GM12878 (cell line): Measurements from ENCODE around the gene PRCC. TPM values are rescaled to one million over a fixed set of nuclear protein-coding genes. Genes with fewer than 3 reads are reported as not detected.

Experiments
- ATAC-seq: fragments of 200-7000 bp; cut with Tn5 transposase; 3 replicates; pipeline ENCODE4 v1.9.1; 2020; ENCODE audit warnings: mild to moderate bottlenecking, moderate library complexity
- BruUV-seq: library from RNA; stranded (reverse); fragments of 400-500 nt; replicated peaks from 2 replicates; lab custom pipeline; 2021; lab: Mats Ljungman, UMichigan
- CTCF ChIA-PET: fragments of 300-600 bp; sonication (Branson Sonifier 250); formaldehyde crosslinking; extraction: SDS; loops from one replicate; lab custom pipeline; 2021; ENCODE audit warnings: inconsistent platforms; lab: Yijun Ruan, JAX
- POLR2A ChIA-PET: fragments of 350-600 bp; formaldehyde crosslinking; extraction: SDS; loops from one replicate; lab custom pipeline; 2021; ENCODE audit warnings: inconsistent platforms; lab: Charles Lee
- RAD21 ChIA-PET: fragments of 300-600 bp; sonication (Branson Sonifier 250); formaldehyde crosslinking; loops from one replicate; lab custom pipeline; 2023; ENCODE audit warnings: antibody characterized with exemption; ENCODE audit not compliant: unreplicated experiment; lab: Charles Lee
- SMC1A ChIA-PET: fragments of 300-600 bp; sonication (Branson Sonifier 250); formaldehyde crosslinking; loops from one replicate; lab custom pipeline; 2023; ENCODE audit not compliant: unreplicated experiment, uncharacterized antibody; lab: Charles Lee
- DNase-seq: peaks from one replicate; pipeline ENCODE4 v3.0.0-alpha.2; 2011; ENCODE audit warnings: low read depth, low spot score
- FAIRE-seq: peaks from 3 replicates; lab custom pipeline; 2011; peaks lifted over from hg19 to GRCh38; lab: Jason Lieb, UNC
- H2AFZ ChIP-seq: 2 replicates; pipeline ENCODE4 v1.6.0; 2011; ENCODE audit warnings: low read depth, low read length, control low read depth; ENCODE audit not compliant: control insufficient read depth
- H3K27ac ChIP-seq: 2 replicates; pipeline ENCODE4 v1.5.1; 2011; ENCODE audit warnings: control low read depth; ENCODE audit not compliant: control insufficient read depth, insufficient read depth
- H3K27me3 ChIP-seq, 2 experiments: replicated peaks in 1 of 2; 2 replicates each; pipeline versions ENCODE4 v1.6.0 to v1.6.1; 2011; ENCODE audit warnings: low read length in 1 of 2; ENCODE audit not compliant: control insufficient read depth in 2 of 2, insufficient read depth in 2 of 2
- H3K36me3 ChIP-seq, 2 experiments: 2 replicates each; pipeline ENCODE4 v1.5.1; 2011; ENCODE audit warnings: low read length in 1 of 2; ENCODE audit not compliant: control insufficient read depth in 2 of 2, insufficient read depth in 2 of 2
- H3K4me1 ChIP-seq: 2 replicates; pipeline ENCODE4 v1.6.1; 2011; ENCODE audit warnings: mild to moderate bottlenecking, low read length, moderate library complexity, mixed read lengths; ENCODE audit not compliant: control insufficient read depth, insufficient read depth
- H3K4me2 ChIP-seq: 2 replicates; pipeline ENCODE4 v1.6.0; 2011; ENCODE audit warnings: control low read depth; ENCODE audit not compliant: control insufficient read depth, insufficient read depth
- H3K4me3 ChIP-seq: fragments of 200-600 bp; sonication (generic); 2 replicates; pipeline ENCODE4 v1.5.1; 2016
- H3K79me2 ChIP-seq: 2 replicates; pipeline ENCODE4 v1.6.0; 2011; ENCODE audit warnings: low read length; ENCODE audit not compliant: control insufficient read depth, insufficient read depth
- H3K9ac ChIP-seq: 2 replicates; pipeline ENCODE4 v1.8.0; 2011; ENCODE audit warnings: low read length, control low read depth, mixed read lengths; ENCODE audit not compliant: control insufficient read depth, insufficient read depth
- H3K9me3 ChIP-seq: replicated peaks from 3 replicates; pipeline ENCODE4 v1.5.1; 2011; ENCODE audit warnings: mild to moderate bottlenecking, low read length; ENCODE audit not compliant: control insufficient read depth, insufficient read depth
- H4K20me1 ChIP-seq: 2 replicates; pipeline ENCODE4 v1.6.0; 2011; ENCODE audit not compliant: control insufficient read depth, insufficient read depth
- CHD1 ChIP-seq: IDR thresholded peaks from 2 replicates; pipeline ENCODE4 v1.6.1; 2012; ENCODE audit warnings: low read depth, low read length, improper control_type of control experiment
- EGR1 ChIP-seq, 2 experiments: IDR thresholded peaks; 1 replicate in 1 of 2; 2 replicates in 1 of 2; pipeline ENCODE4 v1.6.1; 2011 to 2012; ENCODE audit warnings: low read depth in 2 of 2, low read length in 2 of 2, borderline replicate concordance in 1 of 2, mild to moderate bottlenecking in 1 of 2, moderate library complexity in 1 of 2
- MAX ChIP-seq: IDR thresholded peaks from 2 replicates; pipeline ENCODE4 v1.6.1; 2012; ENCODE audit warnings: low read depth, low read length, improper control_type of control experiment
- MXI1 ChIP-seq: fragments of 150-350 bp; IDR thresholded peaks from 2 replicates; pipeline ENCODE4 v1.6.1; 2011; ENCODE audit warnings: low read depth, mild to moderate bottlenecking, inconsistent platforms, low read length, improper control_type of control experiment
- NKRF ChIP-seq: fragments of 450-650 bp; conservative IDR thresholded peaks from 2 replicates; pipeline ENCODE4 v1.6.1; 2017; ENCODE audit warnings: mild to moderate bottlenecking, moderate library complexity
- PBX3 ChIP-seq: IDR thresholded peaks from 2 replicates; pipeline ENCODE4 v1.6.1; 2011; ENCODE audit warnings: mild to moderate bottlenecking, low read depth, low read length, moderate library complexity; ENCODE audit not compliant: insufficient replicate concordance
- POLR2A ChIP-seq: IDR thresholded peaks from 2 replicates; pipeline ENCODE4 v1.6.1; 2011; ENCODE audit warnings: low read depth, mild to moderate bottlenecking, low read length
- RELA ChIP-seq: fragments of 450-650 bp; IDR thresholded peaks from 2 replicates; pipeline ENCODE4 v1.8.0; 2014; ENCODE audit warnings: borderline replicate concordance; ENCODE audit not compliant: partially characterized antibody
- RUNX3 ChIP-seq: IDR thresholded peaks from 2 replicates; pipeline ENCODE4 v1.6.1; 2012; ENCODE audit warnings: low read length, inconsistent platforms
- SMAD5 ChIP-seq: IDR thresholded peaks from 2 replicates; pipeline ENCODE4 v1.6.1; 2016; ENCODE audit warnings: antibody characterized with exemption, low read depth
- TCF12 ChIP-seq: IDR thresholded peaks from 2 replicates; pipeline ENCODE4 v1.6.1; 2011; ENCODE audit warnings: low read depth, mild to moderate bottlenecking, low read length
- WGBS: methylation state at CpG from one replicate; pipeline ENCODE4 v1.1.6; 2016; ENCODE audit warnings: low lambda C conversion rate; ENCODE audit not compliant: insufficient replicate concordance, insufficient coverage; ENCODE audit errors: missing lambda C conversion rate; 5-methylcytosine and 5-hydroxymethylcytosine counted together
- in situ Hi-C: fragments of 300-500 bp; cut with MboI; formaldehyde crosslinking; loops from 9 replicates; pipeline ENCODE4 v1.14.3; 2018; ENCODE audit warnings: mixed read lengths
- intact Hi-C: fragments of 100-400 bp; cut with micrococcal nuclease; formaldehyde crosslinking; loops from one replicate; pipeline ENCODE4 v1.14.2; 2022; ENCODE audit not compliant: unreplicated experiment
- polyA plus RNA-seq, 11 experiments: library from polyadenylated mRNA; depleted of rRNA in 4 of 11; unstranded in 6 of 11; stranded (reverse) in 5 of 11; fragments of >200 nt; fragmentation: Nextera tagmentation in 4 of 11; fragmentation: Illumina TruSeq in 1 of 11; extraction: Ambion mirVana in 4 of 11; extraction: Trizol in 1 of 11; gene quantifications; 1 replicate in 1 of 11; 2 replicates in 10 of 11; pipeline versions ENCODE4 v1.2.1 to v1.2.3, GENCODE V29; 2011 to 2016; ENCODE audit warnings: inconsistent platforms in 2 of 11, missing spikeins in 2 of 11, low read depth in 1 of 11
- total RNA-seq, 4 experiments: library from RNA; depleted of rRNA in 3 of 4; stranded (reverse); fragments of >200 nt in 3 of 4; fragmentation: Illumina TruSeq in 1 of 4; extraction: Trizol in 1 of 4; gene quantifications; 2 replicates each; pipeline versions ENCODE4 v1.2.1 to v1.2.3, GENCODE V29; 2013 to 2021

PRCC gene
- total and polyA plus RNA-seq, 10 of the 15 experiments (the other 5 are each of a cell fraction or from before 2014, with no cell fraction given) = 23.8 to 132 (median 63.1) TPM

- Histone ChIP-seq H3K4me1 (peaks cover 22% of the 10 kb centered on the region), H3K36me3 (peaks cover 5 to 9% of the 10 kb centered on the region in 2 experiments; a peak in 3 of 4 replicates), H3K4me2 (peak overlapping the region; percentile 99), H3K27me3 (no peaks in the 10 kb centered on the region), H3K9me3 (no peaks in the 10 kb centered on the region), H4K20me1 (no peaks in the 10 kb centered on the region), H3K27ac (peak overlapping the region; percentile 99), H3K4me3 (peak overlapping the region; percentile 99), H3K9ac (peak overlapping the region; percentile 98), H3K79me2 (peaks cover 78% of the 10 kb centered on the region), H2AFZ (no peak overlapping the region; the same call in 1 of the 2 replicates)
- intact Hi-C loops = no loop called here
- POLR2A ChIA-PET = interaction anchor here (3.4 to 4.4 kb wide), 3 partner anchors 9 to 22 kb away, joined by 19 to 45 read pairs (median 28); partner anchors contain the start of genes ISG20L2, METTL25B, MRPL24 and PRCC
- SMC1A ChIA-PET = interaction anchor here (0.6 to 4.5 kb wide), 3 partner anchors 17 to 23 kb away, joined by 3 to 43 read pairs (median 24); partner anchors contain the start of genes ISG20L2, METTL25B and PRCC
- DNase-seq = no peak
- CTCF ChIA-PET = interaction anchor here (3.6 to 4.5 kb wide), 2 partner anchors 17 to 24 kb away, joined by 22 to 56 read pairs; partner anchors contain the start of genes METTL25B and PRCC
- TF ChIP-seq RUNX3 = no peak
- TF ChIP-seq EGR1 (IDR thresholded peaks at IDR 0.05; ENCODE audit: borderline replicate concordance in 1 of 2, low read depth in 2 of 2, low read length in 2 of 2) = peak in 1 of 2 experiments; percentile 18; a peak in 1 of 3 replicates
- TF ChIP-seq MXI1 = 0 out of 2 replicates have a peak, but pooled peaks have one; percentile 27
- peak; percentile 9; the same call in 1 of the 2 replicates for TF ChIP-seq TCF12
- peak; percentile 47 for TF ChIP-seq POLR2A
- peak; percentile 75; the same call in 1 of the 2 replicates for TF ChIP-seq MAX
- 0 out of 2 replicates have a peak, but pooled peaks have one; percentile 64 for TF ChIP-seq CHD1
- 0 out of 2 replicates have a peak, but pooled peaks have one; percentile 8 for TF ChIP-seq SMAD5
- no peak for TF ChIP-seq RELA
- 0 out of 2 replicates have a peak, but pooled peaks have one; percentile 39 for TF ChIP-seq NKRF
- TF ChIP-seq PBX3 = no peak
- peak; percentile 2 for ATAC-seq
- RAD21 ChIA-PET = interaction anchor here (1.0 to 4.2 kb wide), 5 partner anchors 9 to 110 kb away, joined by 3 to 34 read pairs (median 5); partner anchors contain the start of genes ISG20L2, METTL25B, MRPL24 and NTRK1
- WGBS = 2% methylated on average over 5 of the region's 5 CpGs
- FAIRE-seq = no peak
- in situ Hi-C loops = no loop called here
- no TSS peak for BruUV-seq
These were observed 17.1 kb upstream of the PRCC start for GRCh38 chr1:156750191-156750672.
